GM19099 (cell line): ENCODE measurements around the gene RAET1E.

Experiments used
- POLR2A ChIP-seq: IDR thresholded peaks from 3 replicates; pipeline ENCODE4 v1.6.1; 2011; ENCODE audit warnings: low read depth; ENCODE audit not compliant: insufficient read length; ENCODE audit errors: extremely low read depth

RAET1E gene

GRCh38 chr6:149897855-149898744, at the start of gene RAET1E:
TSS of gene RAET1E (minus strand) at chr6:149898113. CDS start at chr6:149890901, 7,212 bp downstream.
- no peak for TF ChIP-seq POLR2A

GRCh38 chr6:149942461-149942829, 44.5 kb upstream of the RAET1E start:
- TF ChIP-seq POLR2A = no peak

- no peak for TF ChIP-seq POLR2A
Measured at GRCh38 chr6:149941583-149942460, 43.9 kb upstream of the RAET1E start, which contains the start of gene ULBP2. TSS of gene ULBP2 (plus strand) at chr6:149942014. CDS start at chr6:149942073, 59 bp downstream.

GRCh38 chr6:149940672-149940982, 42.7 kb upstream of the RAET1E start:
- TF ChIP-seq POLR2A = no peak

- no peak for TF ChIP-seq POLR2A
Measured at GRCh38 chr6:149939909-149940671, 42.2 kb upstream of the RAET1E start.

GRCh38 chr6:149939356-149939648, 41.4 kb upstream of the RAET1E start:
- no peak for TF ChIP-seq POLR2A

- TF ChIP-seq POLR2A = no peak
Measured at GRCh38 chr6:149938571-149939355, 40.9 kb upstream of the RAET1E start.

- TF ChIP-seq POLR2A = no peak
Measured at GRCh38 chr6:149936743-149937142, 38.8 kb upstream of the RAET1E start.

GRCh38 chr6:149935668-149936067, 37.8 kb upstream of the RAET1E start:
- TF ChIP-seq POLR2A = no peak

GRCh38 chr6:149935246-149935645, 37.3 kb upstream of the RAET1E start:
- no peak for TF ChIP-seq POLR2A

GRCh38 chr6:149934249-149935156, 36.6 kb upstream of the RAET1E start:
- TF ChIP-seq POLR2A = no peak

GRCh38 chr6:149933461-149933860, 35.5 kb upstream of the RAET1E start:
- no peak for TF ChIP-seq POLR2A

GRCh38 chr6:149933036-149933435, 35.1 kb upstream of the RAET1E start:
- TF ChIP-seq POLR2A = no peak
